Skeletal muscle cell (primary cell): ENCODE measurements around the gene PLXDC2.
"Not testable (repeated sequence)": the region's sequence is repeated elsewhere in the genome, so short reads cannot be mapped to it uniquely, and the experiment has no call there.

Experiments used
- DNase-seq: peaks from one replicate; pipeline ENCODE4 v3.0.0-alpha.2; 2010; ENCODE audit warnings: low read depth
- H3K4me3 ChIP-seq: 2 replicates; pipeline ENCODE4 v1.5.1; 2011; ENCODE audit warnings: low read depth, mild to moderate bottlenecking, control low read depth, low read length, moderate library complexity

PLXDC2 gene

DNA sequence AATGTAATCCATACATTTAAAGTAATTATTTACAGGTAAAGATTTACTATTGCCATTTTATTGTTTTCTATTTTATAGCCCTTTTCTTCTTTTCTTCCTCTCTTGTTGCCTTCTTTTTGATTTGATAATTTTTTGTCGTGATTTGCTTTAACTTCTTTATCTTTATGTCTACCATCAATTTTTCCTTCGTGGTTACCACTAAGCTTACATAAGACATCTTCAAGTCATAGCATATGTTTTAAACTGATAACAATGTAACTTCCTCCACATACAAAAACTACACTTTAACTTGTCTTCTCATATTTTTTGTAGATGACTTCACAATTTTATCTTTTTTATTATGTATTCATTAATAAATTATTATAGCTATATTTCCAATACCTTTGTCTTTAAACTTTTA lies 316.6 kb downstream of the PLXDC2 start:
- H3K4me3 ChIP-seq = no peak overlapping the region
- DNase-seq = no peak

- no peak for DNase-seq
- H3K4me3 ChIP-seq = no peak overlapping the region
Measured at GRCh38 chr10:20133669-20134189, 317.5 kb downstream of the PLXDC2 start.

GRCh38 chr10:20142311-20142710 lies 326.1 kb downstream of the PLXDC2 start:
- H3K4me3 ChIP-seq = no peak overlapping the region
- DNase-seq = no peak

DNA sequence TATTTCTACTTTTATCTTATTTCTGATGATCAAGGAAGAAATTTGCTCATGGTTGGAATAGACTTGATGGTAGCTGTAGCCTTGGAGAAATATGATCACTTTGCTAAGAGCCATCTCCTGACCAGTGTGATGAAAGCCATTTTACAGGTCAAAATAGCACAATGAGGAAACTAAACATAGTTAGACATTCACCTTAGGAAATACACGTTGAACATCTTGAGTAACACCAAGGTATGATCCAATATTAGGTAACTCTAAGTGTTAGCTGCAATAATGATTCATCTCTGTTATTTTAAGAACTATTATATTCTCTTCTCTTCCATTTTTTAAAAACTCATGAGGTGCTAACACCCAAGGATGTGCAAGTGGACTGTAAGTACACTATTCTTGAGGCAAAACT lies 328.0 kb downstream of the PLXDC2 start:
- no peak overlapping the region for H3K4me3 ChIP-seq

DNA sequence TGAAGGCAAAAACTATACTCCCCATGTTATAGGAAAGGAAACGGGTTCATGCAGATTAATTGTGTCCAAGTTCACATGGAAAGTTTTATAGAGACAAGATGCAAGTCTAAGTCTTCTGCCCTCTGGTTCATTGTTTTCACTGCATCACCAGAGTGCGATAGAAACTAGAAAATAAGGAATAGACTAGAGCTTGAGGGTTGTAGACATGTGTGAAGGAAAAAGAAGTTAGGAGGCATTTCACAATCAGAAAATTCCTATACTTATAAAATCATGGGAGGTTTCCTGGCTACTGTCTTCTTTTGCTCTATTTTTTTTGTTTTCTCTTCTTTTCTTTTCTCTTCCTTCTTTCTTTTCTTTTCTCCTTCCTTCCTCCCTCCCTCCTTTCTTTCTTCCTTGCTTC lies 329.8 kb downstream of the PLXDC2 start:
- no peak for DNase-seq
- H3K4me3 ChIP-seq = no peak overlapping the region

More for the DNA sequence above, 328.0 kb downstream of the PLXDC2 start:
- DNase-seq = no peak

DNA sequence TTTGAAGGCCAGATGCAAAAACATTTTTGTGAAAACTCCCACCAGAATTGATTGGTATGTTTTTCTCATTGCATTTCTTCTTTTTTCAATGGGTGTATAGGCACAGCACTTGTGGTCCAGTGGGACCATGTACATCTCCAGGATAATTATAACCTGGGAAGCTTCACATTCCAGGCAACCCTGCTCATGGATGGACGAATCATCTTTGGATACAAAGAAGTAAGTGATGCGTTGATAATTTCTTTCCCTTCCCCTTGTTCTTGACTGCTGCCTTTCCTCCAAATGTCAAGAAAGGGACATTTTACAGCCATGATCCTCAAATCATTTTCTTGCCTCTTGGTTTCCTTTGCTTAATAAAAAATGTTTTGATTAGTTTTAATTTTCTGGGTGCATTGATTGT lies 331.5 kb downstream of the PLXDC2 start:
- no peak overlapping the region for H3K4me3 ChIP-seq
- no peak for DNase-seq

- H3K4me3 ChIP-seq = no peak overlapping the region
- no peak for DNase-seq
Measured at GRCh38 chr10:20156511-20156910, 340.3 kb downstream of the PLXDC2 start.

DNA sequence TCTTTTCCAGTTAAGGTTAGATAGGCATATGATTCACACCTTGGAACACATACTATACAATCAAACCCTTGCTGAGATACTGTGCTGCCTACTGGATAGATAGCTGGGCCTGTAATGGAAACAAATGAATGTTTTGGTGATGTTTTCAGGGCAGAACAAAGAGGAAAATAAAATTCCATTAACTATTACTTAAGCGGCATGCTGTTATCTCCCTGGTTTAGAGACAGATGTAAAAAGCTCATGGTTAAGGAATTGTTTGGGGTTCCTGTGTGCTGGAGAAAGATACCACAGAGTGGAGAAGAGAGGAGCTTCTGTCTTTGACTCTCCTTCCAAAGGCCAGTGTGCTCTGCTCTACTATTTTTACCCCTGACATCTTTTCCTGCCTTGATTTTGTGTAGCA lies 341.1 kb downstream of the PLXDC2 start:
- DNase-seq = no peak
- H3K4me3 ChIP-seq = no peak overlapping the region

DNA sequence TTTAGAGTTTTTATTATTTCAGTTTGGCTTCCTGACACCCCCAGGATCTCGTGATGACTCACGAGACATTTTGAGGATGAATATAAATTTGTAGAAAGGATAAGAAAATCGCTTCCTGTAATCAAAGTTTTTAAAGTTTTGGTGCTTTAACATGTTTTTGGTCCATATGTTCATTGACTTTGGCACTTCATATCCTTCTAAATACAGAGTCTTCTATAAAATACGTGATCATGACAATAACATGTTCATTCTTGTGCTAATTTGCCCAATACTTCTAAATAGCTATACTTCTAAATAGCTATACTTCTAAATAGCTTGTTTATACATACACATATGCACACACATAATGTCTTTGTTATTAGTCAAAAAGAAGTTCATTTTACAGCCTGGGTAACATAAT lies 341.9 kb downstream of the PLXDC2 start:
- no peak for DNase-seq
- no peak overlapping the region for H3K4me3 ChIP-seq

GRCh38 chr10:20162123-20162522 lies 345.9 kb downstream of the PLXDC2 start:
- no peak for DNase-seq
- no peak overlapping the region for H3K4me3 ChIP-seq

DNA sequence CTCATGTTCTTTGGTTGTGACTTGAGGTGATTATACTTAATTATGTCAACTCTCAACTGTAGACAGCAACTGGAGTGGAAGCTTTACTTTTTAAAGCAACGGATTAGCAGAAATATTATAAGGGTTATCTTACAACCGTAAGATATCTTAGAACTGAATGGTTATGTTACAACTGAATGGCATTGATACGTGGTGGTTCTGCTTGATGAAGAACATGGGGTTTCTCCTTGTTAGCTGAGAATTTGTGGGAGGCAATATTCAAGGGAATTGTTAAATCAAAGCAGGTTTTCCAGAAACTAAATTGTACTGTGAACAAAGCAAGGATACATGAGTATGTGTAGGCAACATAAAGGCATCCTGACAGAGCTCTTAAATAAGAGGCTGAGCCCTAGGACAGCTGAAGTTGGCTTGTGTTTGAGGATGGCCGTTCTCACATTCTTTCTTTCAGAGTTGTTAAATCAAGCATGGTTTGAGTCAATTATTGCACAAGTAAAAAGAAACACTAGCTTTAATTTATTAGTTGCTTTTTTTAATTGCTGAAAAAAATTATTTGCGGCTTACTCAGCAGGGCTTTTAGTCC lies 350.0 kb downstream of the PLXDC2 start:
- DNase-seq = no peak
- H3K4me3 ChIP-seq = no peak overlapping the region

GRCh38 chr10:20170661-20171060 lies 354.4 kb downstream of the PLXDC2 start:
- no peak for DNase-seq
- no peak overlapping the region for H3K4me3 ChIP-seq

GRCh38 chr10:20173046-20173445 lies 356.8 kb downstream of the PLXDC2 start:
- no peak for DNase-seq
- no peak overlapping the region for H3K4me3 ChIP-seq

GRCh38 chr10:20175719-20176118 lies 359.5 kb downstream of the PLXDC2 start:
- H3K4me3 ChIP-seq = no peak overlapping the region
- no peak for DNase-seq

DNA sequence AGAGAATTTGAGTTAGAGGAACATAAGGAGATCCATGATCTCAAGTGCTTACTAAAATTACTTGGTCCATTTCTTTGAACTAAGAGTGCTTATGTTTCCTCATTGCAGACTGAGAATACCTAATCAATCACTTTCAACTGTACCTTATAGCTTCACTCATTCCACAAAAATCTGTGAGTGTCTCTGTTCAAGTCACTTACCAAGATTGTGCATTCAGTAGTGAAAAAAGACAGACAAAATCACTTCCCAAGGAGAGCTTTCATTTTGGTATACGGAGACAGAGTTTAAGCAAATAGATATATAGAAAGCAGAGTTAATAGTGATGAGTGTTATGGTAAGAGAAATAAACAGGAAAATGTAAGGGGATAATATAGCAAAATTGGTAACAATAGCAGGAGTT lies 364.5 kb downstream of the PLXDC2 start:
- H3K4me3 ChIP-seq = no peak overlapping the region
- no peak for DNase-seq

DNA sequence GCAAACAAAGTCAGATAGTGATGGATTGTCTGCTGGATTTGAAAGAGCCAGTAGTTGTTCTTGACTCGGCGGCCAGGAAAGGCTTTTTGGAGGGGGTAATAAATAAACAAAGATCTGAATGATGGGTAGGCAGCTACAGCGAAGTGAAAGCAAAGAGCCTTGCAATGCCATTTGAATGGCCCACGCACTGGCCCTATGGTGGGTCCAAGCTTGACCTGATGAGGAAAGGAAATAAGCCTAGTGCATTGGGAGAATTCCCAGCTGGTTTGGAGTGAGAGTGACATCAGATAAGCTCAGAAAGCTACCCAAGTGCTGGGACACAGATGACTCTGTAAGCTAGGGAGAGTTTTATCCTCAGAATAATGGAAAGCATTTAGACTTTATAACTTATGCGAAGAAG lies 365.2 kb downstream of the PLXDC2 start:
- DNase-seq = no peak
- no peak overlapping the region for H3K4me3 ChIP-seq

DNA sequence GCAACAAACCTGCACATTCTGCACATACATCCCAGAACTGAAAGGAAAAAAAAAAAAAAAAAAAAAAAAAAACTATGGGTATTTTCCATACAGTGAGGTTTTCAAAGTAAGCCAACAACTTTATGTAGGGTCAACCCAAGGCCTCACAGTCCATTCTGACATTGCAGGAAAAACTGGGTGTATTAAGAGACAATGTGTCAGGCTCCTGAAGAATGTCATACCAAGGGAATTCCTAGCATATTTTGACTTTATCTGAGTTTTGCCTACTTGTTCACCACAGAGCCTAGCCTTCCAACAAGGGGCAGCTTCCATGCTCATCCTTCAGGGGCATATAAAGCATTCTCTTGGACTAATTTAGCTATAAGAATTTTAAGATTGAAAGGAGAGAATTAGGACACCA lies 368.9 kb downstream of the PLXDC2 start:
- no peak for DNase-seq

GRCh38 chr10:20191392-20191791 lies 375.2 kb downstream of the PLXDC2 start:
- H3K4me3 ChIP-seq, DNase-seq: not testable (repeated sequence)

More for the DNA sequence above, 368.9 kb downstream of the PLXDC2 start:
- no peak overlapping the region for H3K4me3 ChIP-seq

DNA sequence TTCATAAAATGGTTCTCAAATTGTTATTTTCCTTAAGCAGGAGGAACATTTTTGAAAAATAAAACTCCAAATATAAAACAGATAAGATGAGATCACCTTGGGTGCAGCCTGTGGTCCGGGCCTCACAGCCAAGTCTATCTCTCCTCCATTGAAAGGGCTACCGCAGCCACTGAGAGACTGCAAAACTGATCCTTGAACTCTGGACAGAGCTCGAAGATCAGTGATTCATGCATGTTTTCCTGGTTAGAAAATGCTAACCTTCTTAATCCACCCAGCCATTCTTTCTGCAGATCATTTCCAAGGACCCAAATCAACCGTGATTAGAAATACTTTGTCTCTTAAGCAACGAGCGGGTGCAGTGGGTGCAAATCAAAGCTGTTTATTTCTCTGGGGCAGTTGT lies 378.8 kb downstream of the PLXDC2 start:
- no peak overlapping the region for H3K4me3 ChIP-seq
- DNase-seq = no peak

DNA sequence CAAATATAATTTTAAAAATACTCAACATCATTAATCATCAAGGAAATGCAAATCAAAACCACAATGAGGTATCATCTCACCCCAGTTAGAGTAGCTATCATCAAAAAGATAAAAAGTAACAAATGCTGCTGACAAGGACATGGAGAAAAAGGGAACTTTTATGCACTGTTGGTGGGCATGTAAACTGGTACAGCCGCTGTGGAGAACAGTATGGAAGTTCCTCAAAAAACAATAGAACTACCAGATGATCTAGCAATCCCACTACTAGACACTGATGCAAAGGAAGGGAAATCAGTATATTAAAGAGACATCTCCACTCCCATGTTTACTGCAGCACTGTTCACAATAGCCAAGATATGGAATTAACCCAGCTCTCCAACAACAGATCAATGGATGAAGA lies 384.5 kb downstream of the PLXDC2 start:
- DNase-seq = no peak
- H3K4me3 ChIP-seq = no peak overlapping the region

DNA sequence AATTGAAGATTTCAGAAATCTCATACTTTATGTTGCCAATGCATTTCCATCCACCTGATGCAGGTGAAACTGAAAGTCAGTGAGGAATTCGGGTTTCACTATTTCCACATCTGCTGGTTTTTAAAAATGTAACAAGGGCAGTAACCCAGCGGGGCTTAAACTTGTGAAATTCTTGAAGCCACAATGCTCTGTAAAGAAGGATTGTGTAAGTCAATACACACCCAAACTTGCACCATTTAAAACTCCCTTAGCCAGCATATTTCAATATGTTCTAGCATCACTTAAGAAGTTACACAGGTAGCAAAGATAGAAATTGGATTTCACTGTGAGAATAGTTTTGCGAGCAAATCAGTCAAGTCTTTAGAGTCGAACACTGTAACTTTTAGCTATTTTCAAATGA lies 386.1 kb downstream of the PLXDC2 start:
- H3K4me3 ChIP-seq = no peak overlapping the region
- no peak for DNase-seq

- no peak for DNase-seq
- no peak overlapping the region for H3K4me3 ChIP-seq
Measured at GRCh38 chr10:20207653-20208052, 391.4 kb downstream of the PLXDC2 start.
